K562 (cell line): Measurements from ENCODE around the gene NQO2. TPM values are rescaled to one million over a fixed set of nuclear protein-coding genes. Genes with fewer than 3 reads are reported as not detected.

Source experiments
- ATAC-seq: fragments of 200-7000 bp; cut with Tn5 transposase; 3 replicates; pipeline ENCODE4 v1.9.1; 2020; ENCODE audit warnings: moderate library complexity
- BruUV-seq: library from RNA; stranded (reverse); fragments of 400-500 nt; replicated peaks from 2 replicates; lab custom pipeline; 2021; lab: Mats Ljungman, UMichigan
- CTCF ChIA-PET: fragments of 300-600 bp; formaldehyde crosslinking; extraction: SDS; loops from one replicate; lab custom pipeline; 2021; ENCODE audit warnings: low intra/inter-chr PET ratio; lab: Yijun Ruan, JAX
- POLR2A ChIA-PET: fragments of 300-600, 350-650 bp; sonication (Branson Sonifier 250); formaldehyde crosslinking; extraction: SDS; loops from one replicate; lab custom pipeline; 2021; ENCODE audit warnings: antibody characterized with exemption, inconsistent platforms; lab: Yijun Ruan, JAX
- DNase-seq, 4 experiments: peaks; one replicate each; pipeline versions ENCODE4 v3.0.0 to v3.0.0-alpha.2; 2011 to 2018; ENCODE audit warnings: low spot score in 3 of 4, mixed read lengths in 3 of 4; ENCODE audit errors: extremely low read depth in 1 of 4
- FAIRE-seq: peaks from 2 replicates; lab custom pipeline; 2011; peaks lifted over from hg19 to GRCh38; lab: Jason Lieb, UNC
- H2AFZ ChIP-seq: 2 replicates; pipeline ENCODE4 v1.6.0; 2011; ENCODE audit warnings: low read depth, low read length, control low read depth, inconsistent platforms
- H3K27ac ChIP-seq: fragments of 200-600 bp; 3 replicates; pipeline ENCODE4 v1.8.0; 2011; ENCODE audit warnings: low read depth, mild to moderate bottlenecking, control low read depth, inconsistent platforms, low read length, moderate library complexity, mixed read lengths; ENCODE audit errors: extremely low read depth
- H3K27me3 ChIP-seq, 2 experiments: fragments of 300-600 bp in 1 of 2; 2 replicates in 1 of 2; 3 replicates in 1 of 2; pipeline versions ENCODE4 v1.6.0 to v1.8.0; 2011; ENCODE audit warnings: inconsistent platforms in 2 of 2, low read length in 2 of 2, mild to moderate bottlenecking in 1 of 2, mixed read lengths in 1 of 2, moderate library complexity in 1 of 2; ENCODE audit not compliant: control insufficient read depth in 2 of 2, insufficient read depth in 2 of 2
- H3K36me3 ChIP-seq: fragments of 300-600 bp; 3 replicates; pipeline ENCODE4 v1.8.0; 2011; ENCODE audit warnings: mild to moderate bottlenecking, low read length, inconsistent platforms; ENCODE audit not compliant: control insufficient read depth, insufficient read depth
- H3K4me1 ChIP-seq, 2 experiments: fragments of 200-600 bp in 1 of 2; replicated peaks in 1 of 2; 2 replicates in 1 of 2; 3 replicates in 1 of 2; pipeline versions ENCODE4 v1.5.1 to v1.8.0; 2011; ENCODE audit warnings: inconsistent platforms in 2 of 2, low read length in 2 of 2, mild to moderate bottlenecking in 1 of 2, mixed read lengths in 1 of 2, moderate library complexity in 1 of 2; ENCODE audit not compliant: control insufficient read depth in 2 of 2, insufficient read depth in 2 of 2
- H3K4me2 ChIP-seq: 2 replicates; pipeline ENCODE4 v1.6.1; 2011; ENCODE audit warnings: low read length, control low read depth, inconsistent platforms, mixed read lengths; ENCODE audit not compliant: insufficient read depth
- H3K4me3 ChIP-seq: fragments of 200-600 bp; sonication (generic), shearing (Covaris generic); 2 replicates; pipeline ENCODE4 v1.5.1; 2016; ENCODE audit warnings: control low read depth, inconsistent platforms
- H3K79me2 ChIP-seq: fragments of 200-600 bp; 3 replicates; pipeline ENCODE4 v1.8.0; 2011; ENCODE audit warnings: low read length, inconsistent platforms; ENCODE audit not compliant: control insufficient read depth, insufficient read depth
- H3K9ac ChIP-seq, 2 experiments: 2 replicates each; pipeline versions ENCODE4 v1.6.0 to v1.6.1; 2011; ENCODE audit warnings: low read depth in 2 of 2, low read length in 2 of 2, control low read depth in 1 of 2, inconsistent platforms in 1 of 2, mild to moderate bottlenecking in 1 of 2, mixed read lengths in 1 of 2; ENCODE audit not compliant: insufficient read depth in 1 of 2
- H3K9me1 ChIP-seq: one replicate; pipeline ENCODE4 v1.6.0; 2011; ENCODE audit warnings: inconsistent platforms, mild to moderate bottlenecking, low read length, moderate library complexity; ENCODE audit not compliant: control insufficient read depth, insufficient read depth
- H3K9me3 ChIP-seq: replicated peaks from 2 replicates; pipeline ENCODE4 v1.5.1; 2011; ENCODE audit warnings: low read depth, low read length, inconsistent platforms; ENCODE audit not compliant: control insufficient read depth, insufficient read depth
- H4K20me1 ChIP-seq: replicated peaks from 2 replicates; pipeline ENCODE4 v1.6.1; 2011; ENCODE audit warnings: low read length, inconsistent platforms, mixed read lengths; ENCODE audit not compliant: control insufficient read depth, insufficient read depth
- CREB1 ChIP-seq, 2 experiments: sonication (generic) in 1 of 2; formaldehyde crosslinking in 1 of 2; IDR thresholded peaks; 2 replicates each; pipeline versions ENCODE4 v1.6.1 to v1.8.0; 2012 to 2022; ENCODE audit warnings: inconsistent platforms in 1 of 2, mild to moderate bottlenecking in 1 of 2, missing genetic modification reagents in 1 of 2, moderate library complexity in 1 of 2
- E2F8 ChIP-seq: fragments of 450-650 bp; IDR thresholded peaks from 2 replicates; pipeline ENCODE4 v1.7.1; 2018; ENCODE audit warnings: mild to moderate bottlenecking, low read depth; ENCODE audit not compliant: partially characterized antibody
- IFI16 ChIP-seq: fragments of 250-450 bp; sonication (Bioruptor Pico); IDR thresholded peaks from 2 replicates; pipeline ENCODE4 v2.1.2; 2022; ENCODE audit warnings: mild to moderate bottlenecking, inconsistent platforms
- IRF1 ChIP-seq: sonication (generic); formaldehyde crosslinking; IDR thresholded peaks from 2 replicates; pipeline ENCODE4 v1.8.0; 2022; ENCODE audit warnings: missing genetic modification reagents, mild to moderate bottlenecking, borderline replicate concordance
- MAX ChIP-seq: sonication (generic); formaldehyde crosslinking; IDR thresholded peaks from 2 replicates; pipeline ENCODE4 v1.9.0; 2022; ENCODE audit warnings: mild to moderate bottlenecking, missing genetic modification reagents
- MITF ChIP-seq: IDR thresholded peaks from 2 replicates; pipeline ENCODE4 v1.6.1; 2014; ENCODE audit warnings: antibody characterized with exemption
- NCOA2 ChIP-seq, 2 experiments: fragments of 450-650 bp; IDR thresholded peaks; 2 replicates each; pipeline ENCODE4 v1.6.1; 2018; ENCODE audit warnings: mild to moderate bottlenecking in 2 of 2, moderate library complexity in 1 of 2; ENCODE audit not compliant: partially characterized antibody in 2 of 2
- NFE2 ChIP-seq: IDR thresholded peaks from 2 replicates; pipeline ENCODE4 v1.6.1; 2014; ENCODE audit warnings: antibody characterized with exemption, low read depth
- NR2C2 ChIP-seq, 2 experiments: fragments of 200-800 bp in 1 of 2; sonication (Bioruptor generic) in 1 of 2; sonication (generic) in 1 of 2; formaldehyde crosslinking in 1 of 2; IDR thresholded peaks; 2 replicates each; pipeline versions ENCODE4 v1.6.1 to v1.8.0; 2016 to 2022; ENCODE audit warnings: mild to moderate bottlenecking in 1 of 2, missing compliant biosample characterization in 1 of 2, missing genetic modification characterization in 1 of 2, missing genetic modification reagents in 1 of 2
- RCOR1 ChIP-seq, 2 experiments: IDR thresholded peaks; 2 replicates each; pipeline ENCODE4 v1.6.1; 2012; ENCODE audit warnings: low read depth in 2 of 2, low read length in 2 of 2, borderline replicate concordance in 1 of 2, improper control_type of control experiment in 1 of 2
- RUNX1 ChIP-seq: sonication (generic); IDR thresholded peaks from 2 replicates; pipeline ENCODE4 v1.6.1; 2016; ENCODE audit warnings: antibody characterized with exemption, low read depth
- SAFB ChIP-seq: fragments of 200-400 bp; formaldehyde crosslinking; IDR thresholded peaks from 2 replicates; pipeline ENCODE4 v1.6.1; 2017; ENCODE audit warnings: low read depth, low read length, borderline replicate concordance
- STAG1 ChIP-seq: sonication (generic); formaldehyde crosslinking; IDR thresholded peaks from 2 replicates; pipeline ENCODE4 v1.5.0; 2020; ENCODE audit warnings: missing genetic modification reagents, borderline replicate concordance
- ZNF583 ChIP-seq: fragments of 250-450 bp; sonication (Bioruptor Pico); IDR thresholded peaks from 2 replicates; pipeline ENCODE4 v1.4.0; 2020
- ZNF668 ChIP-seq: fragments of 250-450 bp; sonication (Bioruptor Pico); IDR thresholded peaks from 2 replicates; pipeline ENCODE4 v1.8.0; 2022; ENCODE audit warnings: mild to moderate bottlenecking, inconsistent platforms
- WGBS: fragments of 100-300 bp; shearing (Covaris generic); methylation state at CpG from one replicate; pipeline ENCODE4 v1.1.6; 2016; ENCODE audit warnings: low coverage, mixed read lengths; ENCODE audit not compliant: insufficient coverage; ENCODE audit errors: missing lambda C conversion rate; 5-methylcytosine and 5-hydroxymethylcytosine counted together
- in situ Hi-C: fragments of 300-500 bp; cut with MboI; formaldehyde crosslinking; loops from 4 replicates; pipeline ENCODE4 v1.15.0; 2018; ENCODE audit warnings: inconsistent platforms, mixed read lengths
- intact Hi-C: fragments of 100-400 bp; cut with micrococcal nuclease; formaldehyde crosslinking; loops from 2 replicates; pipeline ENCODE4 v1.14.2; 2022
- polyA plus RNA-seq, 8 experiments: library from polyadenylated mRNA; depleted of rRNA in 4 of 8; stranded (reverse) in 5 of 8; unstranded in 3 of 8; fragments of >200 nt; fragmentation: Nextera tagmentation in 2 of 8; fragmentation: Illumina TruSeq in 1 of 8; extraction: Ambion mirVana in 2 of 8; extraction: Trizol in 1 of 8; gene quantifications; 2 replicates each; pipeline versions ENCODE4 v1.2.1 to v1.2.3, GENCODE V29; 2011 to 2014; ENCODE audit warnings: inconsistent platforms in 1 of 8, missing spikeins in 1 of 8
- total RNA-seq, 7 experiments: library from RNA; depleted of rRNA in 6 of 7; stranded (reverse); fragments of >200 nt in 6 of 7; fragmentation: Illumina TruSeq in 2 of 7; extraction: Trizol in 2 of 7; gene quantifications; 2 replicates each; pipeline versions ENCODE4 v1.2.1 to v1.2.3, GENCODE V29; 2011 to 2021; ENCODE audit warnings: low replicate concordance in 1 of 7

NQO2 gene
- total and polyA plus RNA-seq, 9 of the 15 experiments (the other 6 are each of a cell fraction or from before 2014, with no cell fraction given), result 54.6 to 214 (median 116) TPM

GRCh38 chr6:2982426-2983117, 17.1 kb upstream of the NQO2 start:
- ChIA-PET POLR2A (no interaction called here), CTCF (no interaction called here)
- no peak overlapping the region for H3K27ac ChIP-seq
- ATAC-seq (no peak), DNase-seq (peak in 1 of 4 experiments; percentile 65), FAIRE-seq (no peak)
- in situ Hi-C loops, result no loop called here
- H3K9ac ChIP-seq, result 0 out of 4 replicates have a peak overlapping the region, but pooled peaks of 1 of the 2 experiments have one; percentile 15
- no peaks in the 10 kb centered on the region for H3K79me2 ChIP-seq
- H3K4me2 ChIP-seq, result no peak overlapping the region
- no peaks in the 10 kb centered on the region for H3K36me3 ChIP-seq
- intact Hi-C loops, result no loop called here
- peaks cover 47 to 86% of the 10 kb centered on the region in 2 experiments for H3K4me1 ChIP-seq
- H3K4me3 ChIP-seq, result no peak overlapping the region
- WGBS, result 15% methylated on average over 4 of the region's 4 CpGs
- BruUV-seq, result no TSS peak
- H2AFZ ChIP-seq, result no peak overlapping the region
- no peaks in the 10 kb centered on the region for H4K20me1 ChIP-seq
- H3K9me1 ChIP-seq, result no peaks in the 10 kb centered on the region
- no peaks in the 10 kb centered on the region for H3K9me3 ChIP-seq
- no peaks in the 10 kb centered on the region for H3K27me3 ChIP-seq
- TF ChIP-seq NCOA2 (IDR thresholded peaks at IDR 0.05; ENCODE audit: partially characterized antibody in 2 of 2), result no peak
- no peak for TF ChIP-seq IRF1
- TF ChIP-seq CREB1 (IDR thresholded peaks at IDR 0.05), result no peak
- TF ChIP-seq CREB1 (CRISPR knock-in tag; IDR thresholded peaks at IDR 0.05), result no peak
- TF ChIP-seq ZNF668 (CRISPR knock-in tag), result no peak
- TF ChIP-seq MAX (CRISPR knock-in tag), result no peak
- TF ChIP-seq NR2C2 (CRISPR knock-in tag; IDR thresholded peaks at IDR 0.05), result no peak
- peak; percentile 63; the same call in 1 of the 2 replicates for TF ChIP-seq NR2C2 (tag; IDR thresholded peaks at IDR 0.05)
- TF ChIP-seq MITF, result no peak
- TF ChIP-seq IFI16 (CRISPR knock-in tag), result no peak
- TF ChIP-seq E2F8, result no peak
- no peak for TF ChIP-seq ZNF583 (CRISPR knock-in tag)
- no peak for TF ChIP-seq RUNX1
- no peak for TF ChIP-seq RCOR1 (IDR thresholded peaks at IDR 0.05; ENCODE audit: borderline replicate concordance in 1 of 2, low read depth in 2 of 2, low read length in 2 of 2)
- no peak for TF ChIP-seq SAFB
- no peak for TF ChIP-seq NFE2
- TF ChIP-seq STAG1 (CRISPR knock-in tag), result no peak
